NCI-H446 treated with DMSO at 0.1 percent for 48 hours (cell line): ENCODE results near the gene CST6.
"Not testable (repeated sequence)": the region's sequence is repeated elsewhere in the genome, so short reads cannot be mapped to it uniquely, and the experiment has no call there.

Source experiments
- DNase-seq: peaks from one replicate; lab custom pipeline; 2025; lab: John Stamatoyannopoulos, UW

CST6 gene

DNA sequence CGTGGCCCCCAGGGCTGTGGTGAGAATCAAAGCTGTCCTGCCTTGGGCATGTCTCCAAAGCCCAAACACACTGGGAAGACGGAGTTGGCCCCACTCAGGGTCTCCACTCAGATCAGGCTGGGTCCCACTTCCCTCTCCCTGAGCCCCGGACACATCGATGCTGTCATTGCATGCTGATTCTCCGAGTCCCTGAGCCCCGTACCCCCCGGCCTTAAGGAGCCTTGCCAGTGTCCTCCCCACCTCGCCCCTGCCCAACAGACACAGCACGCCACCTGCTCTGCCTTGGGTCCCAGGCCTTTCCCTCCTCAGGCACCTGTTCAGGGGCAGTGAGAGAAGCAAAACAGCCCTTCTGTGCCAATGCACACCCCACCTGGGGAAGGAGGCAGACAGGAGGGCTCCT is 24.5 kb upstream of the CST6 start:
- no peak for DNase-seq

DNA sequence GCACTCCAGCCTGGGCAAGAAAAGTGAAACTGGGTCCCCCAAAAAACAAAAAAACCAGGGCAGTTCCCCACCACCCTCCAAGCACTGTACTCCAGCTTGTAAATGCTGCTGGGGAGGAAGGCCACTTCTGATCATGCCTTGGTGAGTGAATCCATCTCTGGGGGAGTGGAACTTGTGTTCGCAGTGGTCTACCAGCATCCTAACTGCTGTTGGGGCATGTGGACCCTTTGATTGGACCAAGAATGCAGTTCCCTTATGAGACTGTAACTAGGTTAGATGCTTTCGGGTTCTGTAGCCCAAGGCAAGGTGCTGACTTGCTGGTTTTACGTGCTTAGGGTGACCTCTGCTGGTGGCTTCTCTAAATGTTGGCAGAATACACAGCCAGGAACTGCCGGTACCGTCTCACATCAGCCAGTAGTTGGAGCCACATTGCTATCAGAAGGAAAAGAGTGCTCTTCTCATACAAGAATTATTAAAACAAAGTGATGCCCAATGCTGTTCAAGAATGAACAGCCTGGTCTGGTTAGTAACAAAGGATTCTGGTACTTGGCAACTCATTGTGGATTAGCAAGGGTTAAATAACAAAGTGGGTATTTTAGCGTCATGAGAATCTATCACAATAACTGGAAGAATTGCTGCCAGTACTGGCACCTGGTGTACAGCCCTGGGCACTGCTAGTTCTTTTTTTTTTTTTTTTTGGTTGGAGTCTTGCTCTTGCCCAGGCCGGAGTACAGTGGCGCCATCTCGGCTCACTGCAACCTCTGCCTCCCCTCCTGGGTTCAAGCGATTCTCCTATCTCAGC is 22.8 kb upstream of the CST6 start:
- DNase-seq = peak; percentile 85

DNA sequence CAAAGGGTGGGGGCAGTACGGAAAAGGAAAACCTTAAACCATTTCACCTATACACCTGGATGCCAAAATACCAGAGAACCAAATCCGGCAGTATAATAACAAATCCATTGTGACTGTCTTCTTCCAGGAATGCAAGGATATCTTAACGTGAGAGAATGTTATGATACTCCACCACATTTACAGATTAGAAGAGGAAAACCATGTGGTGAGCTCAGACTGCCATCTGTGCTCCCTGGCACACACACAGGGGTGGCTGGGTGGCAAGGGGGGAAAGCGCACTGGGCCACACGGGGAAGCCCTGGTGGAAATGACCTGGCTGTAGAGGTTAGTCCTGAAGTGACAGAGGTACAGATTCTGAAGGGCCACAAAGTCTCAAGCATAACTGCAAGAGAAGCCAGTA is 19.8 kb upstream of the CST6 start:
- no peak for DNase-seq

DNA sequence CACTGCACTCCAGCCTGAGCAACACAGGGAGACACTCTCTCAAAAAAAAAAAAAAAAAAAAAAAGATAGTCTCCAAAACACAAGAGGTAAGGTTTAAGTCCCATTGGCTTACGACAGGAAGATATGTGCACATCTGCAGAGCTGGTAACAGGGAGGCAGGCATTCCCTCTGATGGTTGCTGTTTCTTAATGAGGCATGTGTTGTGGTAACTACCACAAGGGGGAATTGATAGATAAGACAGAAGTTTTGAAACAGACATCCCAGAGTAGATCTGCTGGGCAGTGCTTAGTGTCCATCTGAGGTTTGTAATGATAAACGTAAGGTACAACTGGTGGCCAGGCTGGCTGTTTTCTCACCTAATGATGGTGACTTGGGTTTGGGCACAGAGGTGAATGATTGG is 14.5 kb upstream of the CST6 start:
- no peak for DNase-seq

DNA sequence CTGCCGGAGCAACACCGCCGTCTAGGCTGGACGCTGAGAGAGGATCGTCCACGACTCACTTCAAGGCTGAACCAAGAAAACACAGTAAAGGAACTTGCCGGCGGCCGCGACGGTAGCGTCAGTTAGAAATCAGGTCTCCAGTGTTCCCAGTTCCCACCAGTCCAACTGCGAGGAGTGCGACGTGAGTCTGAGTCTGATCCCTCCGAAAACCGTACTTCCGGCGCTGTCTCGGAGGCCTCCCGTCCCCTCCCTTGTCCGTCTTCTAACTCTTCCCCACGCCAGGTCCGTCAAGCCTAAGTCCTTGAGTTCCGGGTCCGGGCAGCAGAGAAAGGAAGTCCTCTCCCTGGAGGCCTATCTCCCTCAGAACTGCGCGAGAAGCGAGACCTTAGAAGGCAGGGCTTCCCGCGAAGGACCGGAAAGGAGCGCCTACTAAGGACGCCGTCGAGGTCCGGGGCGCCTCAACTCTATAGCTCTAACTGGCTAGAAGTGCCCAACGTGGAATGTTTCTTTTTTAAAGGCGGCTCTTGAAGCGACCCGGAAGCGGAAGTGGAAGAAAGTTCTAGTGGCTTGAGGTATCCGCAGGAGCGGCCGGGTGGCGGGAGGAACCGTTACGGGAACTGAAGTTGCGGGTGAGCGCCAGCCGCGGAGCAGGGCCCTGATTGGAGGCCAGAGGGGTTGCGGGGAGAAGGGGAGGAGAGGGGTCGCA is 9.7 kb upstream of the CST6 start, which contains the start of the genes BANF1 and EIF1AD:
Gene BANF1, plus strand, starts transcription at position 562 of the 706 bp plus-strand sequence. CDS start 748 bp downstream, outside the sequence.
Gene EIF1AD, minus strand, starts transcription at position 216 of the 706 bp plus-strand sequence. CDS start 1,768 bp downstream, outside the sequence.
- peak; percentile 96 for DNase-seq

DNA sequence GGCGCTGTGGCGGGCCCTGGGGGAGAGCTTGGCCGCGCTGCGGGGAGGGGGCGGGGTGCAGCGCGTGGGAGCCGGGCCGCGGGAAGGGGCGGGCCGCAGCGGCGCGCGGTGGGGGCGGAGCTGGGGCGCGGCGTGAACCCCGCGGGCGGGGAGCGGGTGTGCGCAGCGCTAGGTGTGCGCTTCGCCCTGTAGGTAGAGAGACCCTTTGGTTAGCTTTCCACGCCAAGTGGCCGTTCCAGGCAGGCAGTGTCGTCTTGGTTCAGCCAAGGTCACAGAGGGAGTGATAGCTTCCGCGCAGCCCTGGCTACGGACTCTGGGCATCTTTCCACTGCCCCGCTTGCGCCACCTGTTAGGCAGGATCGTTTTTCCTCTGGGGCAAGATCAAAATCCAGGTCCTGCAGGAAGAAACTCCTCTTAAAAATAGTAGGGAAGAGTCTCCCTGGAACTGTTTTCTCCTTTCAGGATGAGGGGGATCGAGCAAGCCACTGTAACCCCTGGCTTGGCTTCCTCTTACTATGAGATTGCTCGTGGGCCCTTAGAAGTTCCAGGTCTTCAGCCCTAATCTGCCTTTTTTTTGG is 9.1 kb upstream of the CST6 start:
- no peak for DNase-seq

DNA sequence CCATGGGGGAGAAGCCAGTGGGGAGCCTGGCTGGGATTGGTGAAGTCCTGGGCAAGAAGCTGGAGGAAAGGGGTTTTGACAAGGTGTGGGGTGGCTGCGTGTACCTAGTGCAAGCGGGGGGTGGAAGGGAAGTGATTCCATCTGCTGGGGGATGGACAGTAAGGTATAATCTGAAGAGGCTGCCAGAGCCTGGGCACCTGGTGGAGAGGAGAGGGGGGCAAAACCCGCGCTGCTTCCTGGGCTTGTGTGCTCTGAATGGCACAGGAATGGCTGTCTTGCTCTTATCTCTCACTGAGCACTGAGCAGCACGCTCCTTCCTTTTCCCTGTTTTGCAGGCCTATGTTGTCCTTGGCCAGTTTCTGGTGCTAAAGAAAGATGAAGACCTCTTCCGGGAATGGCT is 8.5 kb upstream of the CST6 start:
- DNase-seq = no peak

DNA sequence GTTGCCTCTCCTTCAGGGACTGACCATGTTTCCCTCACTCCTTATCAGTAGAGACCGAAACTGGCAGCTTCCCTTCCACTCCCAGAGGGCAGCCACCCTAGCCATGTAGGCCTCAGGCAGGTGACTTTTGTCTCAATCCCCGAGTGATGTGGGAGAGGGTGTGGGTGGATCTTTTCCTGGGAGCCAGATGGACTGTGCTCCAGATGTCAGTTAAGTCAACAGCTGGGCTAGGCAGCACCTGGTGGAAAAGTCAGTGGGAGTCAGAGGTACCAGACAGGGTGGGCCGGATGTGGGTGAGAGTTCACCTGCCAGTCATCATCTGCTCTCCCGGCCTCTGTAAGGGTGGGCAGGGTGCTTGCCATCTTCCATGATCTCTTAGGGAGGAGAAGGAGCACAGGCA is 7.6 kb upstream of the CST6 start:
- no peak for DNase-seq

DNA sequence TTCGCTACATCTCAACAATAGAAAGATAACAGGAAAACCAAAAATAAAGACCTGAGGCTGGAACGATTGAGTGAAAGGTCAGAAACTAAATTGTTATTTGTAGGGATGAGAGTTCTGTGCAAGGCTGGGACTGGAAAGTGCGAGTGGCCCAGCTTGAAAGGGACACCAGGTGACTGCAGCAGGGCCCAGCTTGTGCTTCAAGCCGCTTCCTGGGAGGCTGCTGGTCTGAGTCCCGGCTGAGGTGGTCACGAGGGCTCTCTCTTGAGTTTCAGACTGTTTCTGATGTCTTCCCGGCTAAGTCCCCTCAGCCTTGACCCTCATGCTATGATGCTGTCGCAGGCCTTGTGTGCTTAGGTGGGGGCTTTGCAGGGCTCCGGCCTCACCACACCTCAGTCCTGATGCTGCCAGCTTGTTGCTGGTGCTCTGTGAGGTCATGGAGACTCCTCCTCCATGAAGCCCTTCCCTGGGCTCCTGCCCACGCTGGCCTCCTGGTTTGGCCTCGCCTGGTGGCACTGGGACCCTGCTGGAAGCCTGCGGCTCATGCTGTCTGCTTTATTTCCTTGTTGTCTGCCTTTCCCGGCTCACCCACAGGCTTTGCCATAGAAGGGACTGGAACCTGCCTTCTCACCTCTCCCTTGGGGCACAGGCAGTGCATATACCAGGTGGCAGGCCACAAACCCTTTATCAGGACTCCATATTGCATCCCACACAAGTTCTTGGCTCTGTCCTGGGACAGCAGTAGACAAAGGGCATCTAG is 5.5 kb upstream of the CST6 start:
- no peak for DNase-seq

DNA sequence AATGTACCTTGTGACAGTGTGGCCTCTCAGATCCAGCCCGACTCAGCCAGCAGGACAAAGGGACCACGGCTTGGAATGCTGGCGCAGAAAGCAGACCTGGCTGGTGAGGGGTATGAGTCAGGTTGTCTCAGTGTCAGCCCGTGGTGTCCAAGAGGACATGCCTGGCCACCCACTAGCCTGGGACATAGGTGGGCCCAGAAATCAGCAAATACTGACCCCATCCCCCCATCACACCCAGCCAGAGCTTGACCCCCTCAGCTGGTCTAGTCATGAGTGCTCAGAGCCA is 5.0 kb upstream of the CST6 start:
- no peak for DNase-seq

DNA sequence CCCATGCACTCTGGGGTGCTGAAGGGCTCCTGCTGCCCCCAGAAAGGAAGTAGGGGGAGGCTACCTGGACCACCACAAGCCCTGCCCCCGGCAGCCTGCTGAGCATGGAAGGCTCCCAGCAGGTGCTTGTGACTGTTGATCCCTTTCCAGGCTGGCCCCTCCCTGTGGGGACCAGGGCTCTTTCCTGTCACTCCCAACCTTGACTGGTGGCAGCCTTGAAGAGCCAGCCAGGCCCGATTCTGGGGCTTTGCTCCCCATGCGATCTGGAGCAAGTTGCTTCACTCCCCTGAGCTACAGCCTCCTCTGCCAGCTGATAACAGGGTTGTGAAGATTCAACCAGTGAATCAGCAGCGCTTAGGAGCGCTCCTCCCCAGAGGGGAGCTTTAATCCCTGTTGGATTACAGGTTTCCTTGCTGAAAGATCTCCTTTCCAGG is 4.6 kb upstream of the CST6 start:
- no peak for DNase-seq

DNA sequence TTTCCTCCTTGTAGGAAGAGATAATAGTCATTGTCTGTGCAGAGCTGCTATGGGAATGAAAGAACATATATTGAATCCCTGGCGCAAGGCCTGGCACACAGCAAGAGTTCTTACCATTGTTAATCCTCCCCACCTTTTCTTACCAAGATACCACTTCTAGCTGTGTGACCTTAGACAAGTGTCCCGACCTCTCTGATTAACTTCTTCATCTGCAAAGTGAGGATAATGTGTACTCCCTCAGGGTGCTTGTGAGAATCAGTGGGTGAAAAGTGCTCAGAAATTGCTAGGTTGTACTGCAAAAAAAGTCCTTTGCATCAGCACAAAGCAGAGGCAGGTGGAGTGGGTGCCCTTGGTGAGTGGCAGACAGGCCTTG is 3.7 kb upstream of the CST6 start:
- DNase-seq = no peak

DNA sequence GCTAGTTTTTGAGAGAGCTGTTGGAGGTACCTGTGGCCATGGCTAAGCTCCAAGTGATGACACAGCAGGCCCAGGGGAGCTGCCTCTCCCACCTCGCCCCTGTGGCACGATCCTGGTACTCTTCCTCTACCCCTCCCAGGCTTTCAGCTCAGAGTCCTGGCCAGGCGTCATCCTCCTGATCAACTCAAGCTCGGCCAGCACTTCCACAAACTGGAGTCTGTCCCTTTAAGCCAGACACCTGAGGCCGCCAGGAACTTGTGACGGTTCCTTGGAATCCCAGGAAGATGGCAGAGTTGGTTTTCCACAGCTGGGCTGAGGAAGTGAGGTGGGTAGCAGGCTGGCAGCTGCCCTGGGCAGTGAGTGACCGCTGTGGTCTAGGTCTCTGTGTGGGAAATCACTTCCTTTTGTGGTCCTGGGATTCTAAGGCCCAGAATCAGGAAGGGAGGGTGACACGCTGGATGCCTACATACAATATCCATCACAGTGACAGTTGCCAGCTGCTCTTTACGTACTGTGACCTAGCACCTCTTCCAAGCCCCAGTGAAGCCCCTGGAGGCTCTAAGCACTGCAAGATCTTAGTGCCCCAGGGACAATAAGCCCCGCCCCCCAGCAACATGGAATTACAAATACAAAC is 3.2 kb upstream of the CST6 start:
- no peak for DNase-seq

DNA sequence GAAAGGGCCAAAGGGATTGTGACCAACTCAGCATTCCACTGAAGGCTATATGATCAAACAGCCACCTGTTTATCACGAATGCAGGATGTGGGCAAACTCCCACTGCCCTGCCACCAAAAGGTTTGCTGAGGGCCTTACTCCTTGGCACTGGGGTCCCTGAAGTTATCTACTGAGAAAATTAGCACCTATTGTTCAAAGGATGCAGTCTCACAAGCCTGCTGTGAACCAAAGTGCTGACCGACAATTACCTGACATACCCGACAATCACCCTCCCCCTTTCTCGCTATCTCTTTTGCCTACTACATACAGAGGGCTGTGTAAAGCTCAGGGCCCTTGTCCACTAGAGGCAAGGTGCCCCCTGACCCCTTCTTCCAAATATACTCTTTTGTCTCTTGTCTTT is 1.8 kb upstream of the CST6 start:
- DNase-seq = not testable (repeated sequence)

DNA sequence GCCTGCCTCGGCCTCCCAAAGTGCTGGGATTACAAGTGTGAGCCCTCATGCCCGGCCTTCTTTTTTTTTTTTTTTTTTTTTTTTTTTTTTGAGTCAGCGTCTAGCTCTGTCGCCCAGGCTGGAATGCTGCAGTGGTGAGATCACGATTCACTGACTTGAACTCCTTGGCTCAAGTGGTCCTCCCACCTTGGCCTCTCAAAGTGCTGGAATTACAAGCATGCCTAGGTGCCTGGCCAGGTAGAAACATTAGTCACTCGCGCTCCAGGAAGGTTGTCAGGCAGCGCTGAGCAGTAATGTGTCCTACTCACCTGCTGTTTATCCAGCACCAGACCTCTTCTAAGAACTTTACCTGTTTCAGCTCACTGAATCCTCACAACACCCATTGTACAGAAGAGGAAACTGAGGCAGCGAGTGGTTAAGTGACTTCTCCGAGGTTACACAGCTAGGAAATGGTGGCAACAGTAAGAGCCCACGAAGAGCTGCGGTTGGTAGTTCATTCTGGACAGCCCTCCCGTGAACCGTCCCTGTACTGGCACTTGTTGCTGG is 496 bp upstream of the CST6 start:
- DNase-seq = no peak

DNA sequence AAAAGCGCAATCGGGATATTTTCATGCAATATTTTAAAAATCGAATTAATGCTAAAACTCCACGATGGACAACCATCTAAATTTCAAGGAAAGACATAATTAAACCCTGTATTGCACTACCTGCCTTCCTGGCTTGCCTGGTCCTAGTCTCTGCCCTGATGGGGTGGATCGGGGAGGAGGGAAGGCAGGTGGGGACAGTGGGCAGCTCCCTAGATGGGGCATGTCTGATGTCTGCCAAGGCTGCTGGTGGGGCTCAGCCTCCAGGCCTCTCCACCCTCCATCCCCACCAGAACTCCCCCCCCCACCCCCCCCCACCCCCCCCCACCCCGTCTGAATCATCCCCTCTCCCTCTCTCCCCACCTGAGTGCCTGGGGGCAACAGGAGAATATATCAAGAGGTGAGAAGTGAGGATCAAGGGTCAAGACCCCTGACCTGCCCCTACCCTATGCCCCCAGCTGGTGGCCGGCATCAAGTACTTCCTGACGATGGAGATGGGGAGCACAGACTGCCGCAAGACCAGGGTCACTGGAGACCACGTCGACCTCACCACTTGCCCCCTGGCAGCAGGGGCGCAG is 650 bp downstream of the CST6 start:
- DNase-seq = no peak

DNA sequence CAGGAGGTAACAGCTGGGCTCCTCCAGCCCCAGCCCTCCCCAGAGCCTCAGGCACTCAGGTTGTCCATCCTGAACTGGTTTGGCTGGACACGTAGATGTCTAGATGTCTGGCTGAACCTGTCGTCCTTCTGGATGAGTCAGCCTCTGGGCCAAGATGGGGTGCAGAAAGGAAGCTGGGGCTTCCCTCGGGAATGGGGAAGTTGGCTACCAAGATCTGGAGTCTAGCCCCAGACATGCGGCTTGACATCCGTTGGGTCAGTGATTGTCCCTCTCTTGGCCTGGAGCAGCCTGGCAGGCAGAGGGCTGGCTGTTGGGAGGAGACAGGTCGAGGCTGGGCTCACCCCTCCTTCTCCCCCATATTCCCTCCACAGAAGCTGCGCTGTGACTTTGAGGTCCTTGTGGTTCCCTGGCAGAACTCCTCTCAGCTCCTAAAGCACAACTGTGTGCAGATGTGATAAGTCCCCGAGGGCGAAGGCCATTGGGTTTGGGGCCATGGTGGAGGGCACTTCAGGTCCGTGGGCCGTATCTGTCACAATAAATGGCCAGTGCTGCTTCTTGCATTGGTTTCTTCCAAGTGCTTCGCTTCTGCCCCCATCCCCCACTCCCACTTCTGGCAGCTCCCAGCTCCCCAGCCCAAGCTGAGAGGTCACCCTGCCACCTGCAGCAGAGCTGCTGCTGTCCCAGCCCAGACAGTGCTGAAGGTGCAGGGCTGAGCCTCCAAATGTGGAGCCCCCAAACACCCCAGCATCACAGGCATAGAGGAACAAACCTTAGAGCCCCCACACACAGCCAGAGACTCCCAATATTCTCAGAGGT is 1.3 kb downstream of the CST6 start:
- DNase-seq = no peak

DNA sequence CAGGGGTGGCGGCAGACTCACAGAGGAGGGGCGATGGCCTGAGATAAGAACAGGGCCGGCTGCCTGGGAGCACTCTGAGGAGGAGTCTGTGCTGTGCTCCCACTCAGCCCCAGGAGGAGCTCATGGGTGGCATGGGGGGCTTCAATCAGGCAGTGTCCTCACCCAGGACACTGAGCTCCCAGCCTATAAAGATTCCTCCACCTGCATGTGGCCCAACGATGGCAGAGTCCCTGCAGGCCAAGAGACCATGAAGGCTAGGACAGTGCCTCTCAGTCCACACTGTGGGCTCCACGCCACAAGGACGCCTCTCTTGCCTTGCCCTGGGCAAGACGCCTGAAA is 1.9 kb downstream of the CST6 start:
- no peak for DNase-seq

DNA sequence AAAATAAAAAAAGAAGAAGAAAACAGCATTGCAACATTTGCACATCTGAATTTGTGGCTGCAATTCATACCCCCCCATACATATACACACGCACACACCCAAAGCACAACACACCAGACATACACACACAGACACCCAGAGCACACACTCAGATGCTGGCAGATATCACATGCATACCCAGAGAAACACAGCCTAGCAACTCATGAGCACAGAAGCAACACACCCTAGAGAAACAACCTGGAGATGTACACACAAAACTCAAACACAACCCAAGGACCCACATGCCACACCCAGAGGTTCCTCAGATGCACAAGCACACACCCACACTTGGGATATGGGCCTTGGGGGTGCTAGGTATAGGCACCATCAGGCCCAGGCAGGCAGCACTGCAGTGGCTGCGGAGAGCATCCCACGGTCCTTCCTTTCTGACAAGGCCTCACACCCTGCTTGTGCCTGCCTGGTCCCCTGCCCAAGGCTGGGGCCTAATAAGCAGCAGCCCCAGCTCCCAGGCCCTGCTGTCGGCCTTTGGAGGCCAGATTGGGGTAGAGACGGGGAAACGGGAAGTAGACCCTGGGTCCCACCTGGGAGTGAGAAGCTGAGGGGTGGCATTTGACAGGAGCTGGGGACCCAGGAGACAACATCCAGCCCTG is 3.1 kb downstream of the CST6 start:
- DNase-seq = no peak

DNA sequence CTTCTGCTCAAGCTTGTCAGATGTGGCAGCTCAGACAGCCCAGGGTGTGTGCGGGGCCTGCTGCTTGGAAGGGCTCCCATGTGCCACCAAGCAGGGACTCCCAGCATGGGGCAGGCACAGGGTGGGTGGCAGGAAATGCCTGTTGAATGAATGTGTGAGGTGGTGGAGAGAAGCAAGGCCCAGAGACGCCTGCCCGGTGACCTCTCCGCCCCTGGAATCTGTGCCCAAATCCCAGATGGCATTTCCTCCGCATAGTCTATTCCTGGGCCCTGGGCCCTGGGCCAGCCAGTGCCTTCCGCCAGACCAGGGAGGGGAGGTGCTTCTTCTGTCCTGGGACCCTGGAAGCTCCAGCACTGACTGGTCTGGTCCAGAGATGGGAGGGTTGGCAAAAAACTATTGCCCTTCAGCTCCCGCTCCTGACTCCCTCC is 3.7 kb downstream of the CST6 start:
- no peak for DNase-seq
